ENCODE measurements around the gene ADAT2.

The ADAT2 gene

GRCh38 chr6:143441010-143441409 lies 9.5 kb downstream of the ADAT2 start:
- no peak for DNase-seq

- DNase-seq = no peak
Observed at GRCh38 chr6:143432588-143432987, 17.9 kb downstream of the ADAT2 start.

- no peak for DNase-seq
Observed at GRCh38 chr6:143431226-143431625, 19.3 kb downstream of the ADAT2 start.

- DNase-seq = no peak
Observed at GRCh38 chr6:143429970-143430369, 20.5 kb downstream of the ADAT2 start.

- DNase-seq = peak; percentile 62
Observed at GRCh38 chr6:143427109-143427817, 23.2 kb downstream of the ADAT2 start.

GRCh38 chr6:143426026-143426425 lies 24.5 kb downstream of the ADAT2 start:
- DNase-seq = no peak

- no peak for DNase-seq
Observed at GRCh38 chr6:143419526-143419925, 31.0 kb downstream of the ADAT2 start.

GRCh38 chr6:143414769-143415168 lies 35.7 kb downstream of the ADAT2 start:
- no peak for DNase-seq

- DNase-seq = no peak
Observed at GRCh38 chr6:143410859-143411270, 39.6 kb downstream of the ADAT2 start.

- DNase-seq = no peak
Observed at GRCh38 chr6:143408787-143409162, 41.7 kb downstream of the ADAT2 start.

GRCh38 chr6:143408151-143408786 lies 42.2 kb downstream of the ADAT2 start:
- DNase-seq = no peak

GRCh38 chr6:143406673-143407072 lies 43.8 kb downstream of the ADAT2 start:
- no peak for DNase-seq

- no peak for DNase-seq
Observed at GRCh38 chr6:143405373-143406154, 44.9 kb downstream of the ADAT2 start.

GRCh38 chr6:143402721-143403336 lies 47.7 kb downstream of the ADAT2 start:
- no peak for DNase-seq

- DNase-seq = no peak
Observed at GRCh38 chr6:143401636-143402370, 48.7 kb downstream of the ADAT2 start.

- no peak for DNase-seq
Observed at GRCh38 chr6:143401068-143401446, 49.4 kb downstream of the ADAT2 start.

- no peak for DNase-seq
Observed at GRCh38 chr6:143400258-143401067, 50.0 kb downstream of the ADAT2 start.

- no peak for DNase-seq
Observed at GRCh38 chr6:143399775-143400174, 50.7 kb downstream of the ADAT2 start.

GRCh38 chr6:143399176-143399575 lies 51.3 kb downstream of the ADAT2 start:
- no peak for DNase-seq

- DNase-seq = no peak
Observed at GRCh38 chr6:143397227-143398222, 53.0 kb downstream of the ADAT2 start.

Measured in stimulated activated CD4-positive, alpha-beta T cell treated with anti-CD3 and anti-CD28 coated beads, Interleukin-12 subunit alpha, Interleukin-12 subunit beta, amount 100 ng/mL, for 4 hours (primary cell).